CD8-positive, alpha-beta memory T cell (primary cell): ENCODE measurements around the gene PKN1. TPM values are rescaled to one million over a fixed set of nuclear protein-coding genes. Genes with fewer than 3 reads are reported as not detected.

ENCODE experiments used
- CTCF ChIA-PET: fragments of 350-600 bp; sonication (Branson Sonifier 250); formaldehyde crosslinking; loops from one replicate; lab custom pipeline; 2021; ENCODE audit warnings: antibody characterized with exemption; lab: Charles Lee
- POLR2A ChIA-PET: fragments of 350-600 bp; sonication (Branson Sonifier 250); formaldehyde crosslinking; loops from one replicate; lab custom pipeline; 2021; ENCODE audit warnings: antibody characterized with exemption; lab: Charles Lee
- DNase-seq, 5 donors: peaks; one replicate each; pipeline versions ENCODE4 v3.0.0 to v3.0.0-alpha.2; 2020 to 2022; ENCODE audit warnings: mixed read lengths in 1 of 5
- H3K27ac ChIP-seq: one replicate; pipeline ENCODE4 v1.7.0; 2013; ENCODE audit warnings: low read depth, mild to moderate bottlenecking, low read length, moderate library complexity
- H3K27me3 ChIP-seq: 2 replicates; pipeline ENCODE4 v1.7.0; 2013; ENCODE audit warnings: low read length, mild to moderate bottlenecking; ENCODE audit not compliant: insufficient read depth, poor library complexity, severe bottlenecking
- H3K36me3 ChIP-seq: 2 replicates; pipeline ENCODE4 v1.7.0; 2013; ENCODE audit warnings: mild to moderate bottlenecking, low read length, moderate library complexity; ENCODE audit not compliant: insufficient read depth
- H3K4me1 ChIP-seq: 2 replicates; pipeline ENCODE4 v1.7.0; 2013; ENCODE audit warnings: mild to moderate bottlenecking, low read length, moderate library complexity; ENCODE audit not compliant: insufficient read depth
- H3K4me3 ChIP-seq: 2 replicates; pipeline ENCODE4 v1.7.0; 2013; ENCODE audit warnings: mild to moderate bottlenecking, low read length
- H3K9me3 ChIP-seq: 2 replicates; pipeline ENCODE4 v1.7.0; 2013; ENCODE audit warnings: mild to moderate bottlenecking, low read length
- H3K27ac Mint-ChIP-seq, 8 donors: one replicate each; pipeline ENCODE4 v1.8.0; 2020 to 2021; ENCODE audit warnings: mixed read lengths in 8 of 8, mild to moderate bottlenecking in 6 of 8, inconsistent platforms in 3 of 8, moderate library complexity in 3 of 8
- H3K27me3 Mint-ChIP-seq, 2 donors: one replicate each; pipeline ENCODE4 v1.8.0; 2020 to 2021; ENCODE audit warnings: mixed read lengths in 2 of 2, mild to moderate bottlenecking in 1 of 2, moderate library complexity in 1 of 2
- H3K36me3 Mint-ChIP-seq, 3 donors: one replicate each; pipeline ENCODE4 v1.8.0; 2020 to 2021; ENCODE audit warnings: mixed read lengths in 3 of 3, inconsistent platforms in 1 of 3, mild to moderate bottlenecking in 1 of 3
- H3K4me1 Mint-ChIP-seq, 3 donors: one replicate each; pipeline ENCODE4 v1.8.0; 2020 to 2021; ENCODE audit warnings: mixed read lengths in 3 of 3, inconsistent platforms in 1 of 3, mild to moderate bottlenecking in 1 of 3
- H3K4me3 Mint-ChIP-seq, 7 donors: one replicate each; pipeline ENCODE4 v1.8.0; 2020 to 2021; ENCODE audit warnings: mixed read lengths in 7 of 7, mild to moderate bottlenecking in 6 of 7, moderate library complexity in 4 of 7, inconsistent platforms in 2 of 7
- H3K9me3 Mint-ChIP-seq, 5 donors: one replicate each; pipeline ENCODE4 v1.8.0; 2020 to 2022; ENCODE audit warnings: mixed read lengths in 5 of 5, mild to moderate bottlenecking in 3 of 5, moderate library complexity in 2 of 5, inconsistent platforms in 1 of 5
- polyA plus RNA-seq: library from polyadenylated mRNA; unstranded; fragments of 300-500 nt; fragmentation: Illumina TruSeq; gene quantifications from one replicate; pipeline ENCODE4 v1.2.3, GENCODE V29; 2021
- total RNA-seq, 2 experiments: library from RNA; stranded (reverse); gene quantifications; one replicate each; pipeline ENCODE4 v1.2.3, GENCODE V29; 2021

PKN1 gene
- total and polyA plus RNA-seq, 3 experiments from 2014 or later, result 86.6 to 205 (median 177) TPM

GRCh38 chr19:14495672-14496028 is 62.5 kb downstream of the PKN1 start:
- ChIA-PET POLR2A (interaction anchor here (0.8 to 3.3 kb wide), 5 partner anchors 8 to 27 kb away, joined by 3 to 17 read pairs (median 3); partner anchors contain the start of gene DNAJB1), CTCF (interaction anchor here (0.9 to 2.2 kb wide), 6 partner anchors 9 to 61 kb away, joined by 3 to 11 read pairs (median 4); no protein-coding TSS in a partner anchor)

GRCh38 chr19:14496029-14496833 is 63.1 kb downstream of the PKN1 start, which contains the start of gene GIPC1:
TSS of gene GIPC1 (minus strand) at chr19:14496127. CDS start at chr19:14482976, 13,151 bp downstream.
- CTCF ChIA-PET, result interaction anchor here (1.4 to 2.7 kb wide), 4 partner anchors 8 to 60 kb away, joined by 4 to 14 read pairs (median 8); no protein-coding TSS in a partner anchor
- H3K27ac ChIP-seq, result peak within 1 kb of the TSS; percentile 51
- POLR2A ChIA-PET, result interaction anchor here (0.8 to 3.3 kb wide), 3 partner anchors 7 to 21 kb away, joined by 3 to 17 read pairs (median 12); partner anchors contain the start of gene DNAJB1

More at GRCh38 chr19:14495672-14496028, 62.5 kb downstream of the PKN1 start:
- H3K4me1 ChIP-seq, result peaks cover 24% of the 10 kb centered on the region
- H3K27ac ChIP-seq, result peak overlapping the region; percentile 51
- no peaks in the 10 kb centered on the region for H3K9me3 ChIP-seq
- no peaks in the 10 kb centered on the region for H3K36me3 ChIP-seq
- Mint-ChIP-seq H3K9me3 (no peaks in the 10 kb centered on the region), H3K36me3 (peaks cover 0 to 17% (median 4%) of the 10 kb centered on the region in 3 donors), H3K4me3 (peak overlapping the region; percentile 75 to 93 (median 88)), H3K27ac (peak overlapping the region; percentile 65 to 94 (median 81)), H3K4me1 (peaks cover 19 to 34% (median 33%) of the 10 kb centered on the region in 3 donors), H3K27me3 (no peaks in the 10 kb centered on the region)
- no peak for DNase-seq
- no peaks in the 10 kb centered on the region for H3K27me3 ChIP-seq
- H3K4me3 ChIP-seq, result peak overlapping the region; percentile 66

GRCh38 chr19:14496834-14497227 is 63.7 kb downstream of the PKN1 start:
- Mint-ChIP-seq H3K36me3 (peaks cover 0 to 12% (median 4%) of the 10 kb centered on the region in 3 donors), H3K27me3 (no peaks in the 10 kb centered on the region), H3K9me3 (no peaks in the 10 kb centered on the region), H3K27ac (peak overlapping the region; percentile 59 to 92 (median 70)), H3K4me3 (peak overlapping the region; percentile 72 to 93 (median 84)), H3K4me1 (peaks cover 19 to 34% (median 30%) of the 10 kb centered on the region in 3 donors)
- Histone ChIP-seq H3K4me1 (peaks cover 24% of the 10 kb centered on the region), H3K9me3 (no peaks in the 10 kb centered on the region), H3K27ac (no peak overlapping the region), H3K27me3 (no peaks in the 10 kb centered on the region), H3K4me3 (no peak overlapping the region), H3K36me3 (no peaks in the 10 kb centered on the region)
- DNase-seq, result no peak
- ChIA-PET CTCF (interaction anchor here (1.3 to 2.7 kb wide), 3 partner anchors 8 to 60 kb away, joined by 6 to 14 read pairs (median 11); no protein-coding TSS in a partner anchor), POLR2A (interaction anchor here (1.1 to 3.3 kb wide), 4 partner anchors 10 to 21 kb away, joined by 7 to 17 read pairs (median 10); partner anchors contain the start of gene DNAJB1)

More at GRCh38 chr19:14496029-14496833, 63.1 kb downstream of the PKN1 start, which contains the start of gene GIPC1:
- H3K4me1 Mint-ChIP-seq, result peaks cover 19 to 34% (median 33%) of the 10 kb centered on the region in 3 donors
- Histone ChIP-seq H3K4me1 (peaks cover 24% of the 10 kb centered on the region), H3K9me3 (no peaks in the 10 kb centered on the region), H3K27me3 (no peaks in the 10 kb centered on the region), H3K36me3 (no peaks in the 10 kb centered on the region), H3K4me3 (peak within 1 kb of the TSS; percentile 71)
- H3K27me3 Mint-ChIP-seq, result no peaks in the 10 kb centered on the region
- peak within 1 kb of the TSS; percentile 75 to 93 (median 88) for H3K4me3 Mint-ChIP-seq
- H3K9me3 Mint-ChIP-seq, result no peaks in the 10 kb centered on the region
- H3K36me3 Mint-ChIP-seq, result peaks cover 0 to 17% (median 4%) of the 10 kb centered on the region in 3 donors
- peak within 1 kb of the TSS; percentile 67 to 94 (median 84) for H3K27ac Mint-ChIP-seq
- peak; percentile 74 to 89 (median 82) for DNase-seq

- Histone ChIP-seq H3K36me3 (no peaks in the 10 kb centered on the region), H3K9me3 (no peaks in the 10 kb centered on the region), H3K27ac (no peak overlapping the region), H3K27me3 (no peaks in the 10 kb centered on the region), H3K4me3 (no peak overlapping the region), H3K4me1 (peaks cover 24% of the 10 kb centered on the region)
- Mint-ChIP-seq H3K27me3 (no peaks in the 10 kb centered on the region), H3K36me3 (peaks cover 0 to 9% (median 4%) of the 10 kb centered on the region in 3 donors), H3K27ac (peak overlapping the region in 4 of 8 donors; percentile 17 to 92 (median 71)), H3K4me1 (peaks cover 19 to 34% (median 30%) of the 10 kb centered on the region in 3 donors), H3K9me3 (no peaks in the 10 kb centered on the region), H3K4me3 (peak overlapping the region; percentile 29 to 93 (median 84))
- no peak for DNase-seq
- ChIA-PET POLR2A (interaction anchor here (0.6 to 3.3 kb wide), 4 partner anchors 10 to 1814 kb away, joined by 3 to 17 read pairs (median 8); partner anchors contain the start of gene DNAJB1), CTCF (interaction anchor here (1.0 to 2.7 kb wide), 4 partner anchors 10 to 360 kb away, joined by 3 to 14 read pairs (median 6); no protein-coding TSS in a partner anchor)
These were observed 64.3 kb downstream of the PKN1 start for GRCh38 chr19:14497228-14497921.

- Histone ChIP-seq H3K4me1 (peaks cover 37% of the 10 kb centered on the region), H3K9me3 (no peaks in the 10 kb centered on the region), H3K27me3 (no peaks in the 10 kb centered on the region), H3K4me3 (no peak overlapping the region), H3K36me3 (no peaks in the 10 kb centered on the region), H3K27ac (no peak overlapping the region)
- Mint-ChIP-seq H3K27ac (peak overlapping the region in 1 of 8 donors; percentile 27), H3K4me1 (peaks cover 22 to 38% (median 37%) of the 10 kb centered on the region in 3 donors), H3K36me3 (no peaks in the 10 kb centered on the region), H3K27me3 (no peaks in the 10 kb centered on the region), H3K4me3 (no peak overlapping the region), H3K9me3 (no peaks in the 10 kb centered on the region)
- CTCF ChIA-PET, result interaction anchor here (1.2 to 3.9 kb wide), 3 partner anchors 16 to 49 kb away, joined by 3 to 29 read pairs (median 7); partner anchors contain the start of gene DNAJB1
- POLR2A ChIA-PET, result interaction anchor here (0.6 to 1.3 kb wide), 2 partner anchors 16 to 160 kb away, joined by 3 read pairs; partner anchors contain the start of gene DNAJB1
- DNase-seq, result no peak
These were observed 69.4 kb downstream of the PKN1 start for GRCh38 chr19:14502334-14503092.

- Mint-ChIP-seq H3K36me3 (no peaks in the 10 kb centered on the region), H3K4me1 (peaks cover 28 to 44% (median 44%) of the 10 kb centered on the region in 3 donors), H3K9me3 (no peaks in the 10 kb centered on the region), H3K27ac (peak overlapping the region in 3 of 8 donors; percentile 35 to 70 (median 52)), H3K27me3 (no peaks in the 10 kb centered on the region), H3K4me3 (no peak overlapping the region)
- H3K9me3 ChIP-seq, result no peaks in the 10 kb centered on the region
- H3K4me1 ChIP-seq, result peaks cover 45% of the 10 kb centered on the region
- H3K27ac ChIP-seq, result no peak overlapping the region
- H3K27me3 ChIP-seq, result no peaks in the 10 kb centered on the region
- H3K36me3 ChIP-seq, result no peaks in the 10 kb centered on the region
- no peak overlapping the region for H3K4me3 ChIP-seq
- ChIA-PET POLR2A (interaction anchor here (0.8 to 5.2 kb wide), 2 partner anchors 8 to 16 kb away, joined by 3 to 175 read pairs; partner anchors contain the start of genes DNAJB1 and GIPC1), CTCF (interaction anchor here (1.2 to 5.3 kb wide), 12 partner anchors 8 to 367 kb away, joined by 3 to 42 read pairs (median 8); partner anchors contain the start of genes ASF1B, DNAJB1, GIPC1 and NDUFB7)
- no peak for DNase-seq
These were observed 70.2 kb downstream of the PKN1 start for GRCh38 chr19:14503285-14503684.
